Ecto neural progenitor cell (in vitro differentiated cells): ENCODE measurements around the gene SIGLEC8.
A peak's percentile ranks its signal among the peaks of the same experiment; 100 is the strongest.
"Not testable (repeated sequence)": the region's sequence is repeated elsewhere in the genome, so short reads cannot be mapped to it uniquely, and the experiment has no call there.

Experiments
- DNase-seq: peaks from one replicate; pipeline ENCODE4 v3.0.0-alpha.2; 2018; ENCODE audit warnings: low spot score

The SIGLEC8 gene

DNA sequence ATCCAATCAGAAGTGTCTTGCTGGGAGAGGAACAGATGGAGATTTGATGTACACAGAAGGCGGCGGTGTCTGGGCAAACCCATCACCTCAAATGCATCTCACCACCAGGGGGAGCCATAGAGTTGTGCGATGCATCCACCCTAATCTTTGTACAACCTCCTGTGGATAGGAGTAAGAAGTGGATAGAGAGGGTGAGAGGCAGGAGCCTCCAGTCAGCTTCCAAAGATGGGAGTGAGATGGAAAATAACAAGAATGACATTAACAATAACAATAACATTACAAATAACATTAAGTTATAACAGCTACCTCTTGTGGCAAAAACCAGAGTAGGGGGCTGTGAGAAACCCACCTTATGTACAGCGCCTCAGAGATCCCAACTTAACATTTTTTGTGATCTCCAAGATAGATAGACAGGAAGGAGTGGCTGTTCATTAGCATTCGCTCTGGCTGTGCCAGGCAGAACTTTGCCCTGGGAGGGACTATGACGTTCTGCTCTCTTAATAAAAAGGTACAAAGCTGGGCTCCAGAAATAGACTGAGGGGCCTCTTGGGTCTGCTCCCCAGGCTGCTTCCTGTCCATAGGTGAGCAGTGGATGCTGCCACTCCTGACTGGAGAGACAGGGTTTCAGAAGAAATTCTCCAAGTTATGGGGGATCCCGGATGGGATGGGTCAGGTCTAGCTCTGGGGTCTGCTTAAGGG lies 14.9 kb upstream of the SIGLEC8 start:
- DNase-seq: peak; percentile 74

DNA sequence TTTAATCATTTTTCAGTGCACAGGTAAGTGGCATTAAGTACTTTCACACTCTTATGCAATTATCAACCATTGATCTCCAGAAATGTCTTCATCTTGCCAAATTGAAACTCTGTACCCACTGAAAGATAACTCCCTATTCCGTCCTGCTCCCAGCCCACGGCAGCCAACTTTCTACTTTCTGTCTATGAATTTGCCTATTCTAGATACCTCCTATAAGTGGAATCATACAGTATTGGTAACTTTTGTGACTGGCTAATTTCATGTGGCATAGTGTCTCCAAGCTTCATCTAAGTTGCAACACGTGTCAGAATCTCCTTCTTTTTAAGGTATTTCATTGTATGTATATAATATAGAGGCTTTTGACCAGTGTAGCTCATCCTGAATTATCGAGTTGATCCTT lies 14.4 kb upstream of the SIGLEC8 start:
- no peak for DNase-seq

DNA sequence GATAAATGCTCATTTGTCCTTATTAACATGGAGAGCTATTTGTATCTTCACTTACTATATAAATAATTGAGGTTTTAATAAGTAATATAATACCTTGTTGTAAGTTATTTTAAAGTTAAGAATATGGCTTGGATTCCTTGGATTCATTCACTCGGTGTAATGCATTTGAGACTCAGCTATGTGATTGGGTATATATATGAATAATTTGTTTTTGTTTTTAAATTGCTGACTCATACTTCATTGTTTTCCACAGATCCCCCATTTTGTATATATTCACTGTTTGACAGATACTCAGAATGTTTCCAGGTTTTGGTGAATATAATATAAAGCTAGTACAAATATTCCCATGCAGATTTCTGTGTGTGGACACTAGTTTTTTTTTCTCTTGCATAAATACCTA lies 13.3 kb upstream of the SIGLEC8 start:
- no peak for DNase-seq

DNA sequence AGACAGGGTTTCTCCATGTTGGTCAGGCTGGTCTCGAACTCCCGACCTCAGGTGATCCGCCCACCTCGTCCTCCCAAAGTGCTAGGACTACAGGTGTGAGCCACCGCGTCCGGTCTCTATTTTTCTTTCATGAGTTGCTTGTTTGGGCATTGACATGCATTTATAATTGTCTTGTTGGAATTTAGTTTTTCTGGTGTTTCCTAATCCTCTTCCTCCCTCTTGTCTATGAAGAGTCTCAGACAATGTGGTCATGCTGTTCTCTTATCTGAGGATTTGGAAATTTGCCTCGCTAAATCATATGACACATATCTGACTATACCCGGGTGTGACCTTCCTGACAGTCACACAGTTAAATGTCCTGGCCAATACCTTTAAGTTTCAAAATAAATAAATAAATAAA lies 12.7 kb upstream of the SIGLEC8 start:
- DNase-seq: no peak

DNA sequence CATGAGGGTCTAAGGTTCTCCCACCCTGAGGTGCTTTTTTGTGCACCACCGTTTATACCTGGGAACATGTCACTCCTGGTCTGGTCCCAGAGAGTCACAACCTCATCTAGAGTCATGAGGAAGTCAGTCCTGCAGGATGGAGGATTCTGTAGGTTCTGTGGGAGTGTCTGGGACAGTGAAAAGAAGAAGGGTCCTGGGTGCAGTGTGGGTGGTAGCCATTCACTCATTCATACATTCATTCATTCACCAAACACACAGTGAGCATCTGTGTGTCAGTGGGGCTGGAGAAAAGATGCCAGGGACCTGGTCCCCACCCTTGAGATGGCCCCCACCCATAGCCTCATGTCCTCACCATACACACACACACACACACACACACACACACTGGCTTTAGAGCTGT lies 11.4 kb upstream of the SIGLEC8 start:
- no peak for DNase-seq

DNA sequence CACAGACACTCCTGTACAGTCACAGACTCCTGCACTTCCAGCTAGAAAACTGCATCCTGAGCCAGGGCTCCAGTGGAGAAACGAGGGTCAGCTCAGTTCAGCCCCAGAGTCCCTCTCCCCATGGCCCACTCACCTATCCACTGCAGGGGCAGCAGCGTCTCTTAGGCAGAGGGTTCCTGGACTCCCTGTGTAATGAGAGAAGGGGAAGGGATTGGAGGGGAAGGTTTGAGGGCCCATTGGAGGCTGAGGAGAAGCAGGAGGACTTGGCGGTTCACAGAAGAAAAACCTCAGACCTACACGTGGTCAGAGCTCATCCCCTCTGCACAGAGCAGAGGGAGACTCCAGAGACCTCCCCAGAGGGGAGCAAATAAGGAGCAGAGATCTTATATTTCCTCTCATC lies 10.9 kb upstream of the SIGLEC8 start:
- DNase-seq: no peak

DNA sequence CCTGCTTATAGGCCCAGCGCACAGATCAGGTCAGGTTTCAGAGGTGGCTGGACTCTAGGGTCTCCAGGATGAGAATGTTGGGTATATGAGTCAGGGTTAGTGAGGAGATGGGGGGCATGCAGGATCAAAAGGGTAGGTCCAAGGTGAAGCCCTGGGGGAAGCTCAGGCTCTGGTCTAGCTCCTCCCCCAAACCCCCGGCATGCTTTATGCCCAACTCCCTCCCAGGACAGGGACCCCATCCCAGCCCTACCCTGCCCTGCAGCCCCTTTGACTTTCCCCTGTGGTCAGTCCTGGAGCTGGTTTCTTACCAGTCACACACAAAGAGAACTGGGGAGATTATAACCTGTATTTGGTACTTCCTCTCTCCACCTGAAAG lies 10.3 kb upstream of the SIGLEC8 start:
- no peak for DNase-seq

DNA sequence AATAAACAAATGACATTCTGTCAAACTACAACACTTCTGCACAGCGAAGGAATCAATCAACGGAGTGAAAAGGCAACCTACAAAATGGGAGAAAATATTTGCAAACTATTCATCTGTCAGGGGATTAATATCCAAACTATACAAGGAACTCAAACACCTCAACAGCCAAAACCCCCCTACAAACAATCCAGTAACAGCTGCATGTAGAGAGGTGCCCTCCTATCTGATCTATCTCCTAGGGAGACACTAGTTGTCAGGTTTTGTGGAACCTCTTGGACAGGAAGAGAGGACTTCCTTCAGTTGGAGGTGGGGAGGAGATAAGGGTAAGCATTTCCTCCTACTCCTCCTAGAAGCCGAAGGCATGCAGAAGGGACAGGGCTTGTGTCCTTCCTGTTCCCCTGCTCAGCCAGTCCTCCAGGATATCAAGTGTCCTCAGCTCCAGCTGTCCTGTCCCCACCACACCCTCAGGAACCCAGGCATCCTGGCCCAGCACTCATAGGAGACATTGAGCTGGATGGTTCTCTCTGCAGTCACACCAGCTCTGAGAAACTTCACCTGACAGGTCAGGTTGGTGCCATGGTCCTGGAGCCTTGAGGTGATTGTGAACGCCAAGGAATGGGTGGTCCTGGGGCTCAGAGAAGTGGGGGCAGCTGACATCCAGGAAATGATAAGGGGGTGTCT lies 9.8 kb upstream of the SIGLEC8 start:
- no peak for DNase-seq

DNA sequence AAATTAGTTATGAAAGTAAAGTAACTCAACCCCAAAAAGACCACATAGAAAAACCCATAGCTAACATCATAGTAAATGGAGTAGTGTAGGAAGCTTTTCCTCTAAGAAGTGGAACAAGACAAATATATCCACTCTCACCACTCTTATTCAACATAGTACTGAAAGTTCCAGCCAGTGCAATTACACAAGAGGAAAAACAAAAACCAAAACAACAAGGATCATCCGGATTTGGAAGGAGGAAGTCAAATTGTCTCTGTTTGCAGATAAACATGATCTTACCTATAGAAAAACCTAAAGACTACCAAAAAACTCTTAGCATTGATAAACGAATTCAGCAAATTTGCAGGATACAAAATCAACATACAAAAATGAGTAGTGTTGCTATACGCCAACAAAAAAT lies 8.5 kb upstream of the SIGLEC8 start:
- DNase-seq: no peak

DNA sequence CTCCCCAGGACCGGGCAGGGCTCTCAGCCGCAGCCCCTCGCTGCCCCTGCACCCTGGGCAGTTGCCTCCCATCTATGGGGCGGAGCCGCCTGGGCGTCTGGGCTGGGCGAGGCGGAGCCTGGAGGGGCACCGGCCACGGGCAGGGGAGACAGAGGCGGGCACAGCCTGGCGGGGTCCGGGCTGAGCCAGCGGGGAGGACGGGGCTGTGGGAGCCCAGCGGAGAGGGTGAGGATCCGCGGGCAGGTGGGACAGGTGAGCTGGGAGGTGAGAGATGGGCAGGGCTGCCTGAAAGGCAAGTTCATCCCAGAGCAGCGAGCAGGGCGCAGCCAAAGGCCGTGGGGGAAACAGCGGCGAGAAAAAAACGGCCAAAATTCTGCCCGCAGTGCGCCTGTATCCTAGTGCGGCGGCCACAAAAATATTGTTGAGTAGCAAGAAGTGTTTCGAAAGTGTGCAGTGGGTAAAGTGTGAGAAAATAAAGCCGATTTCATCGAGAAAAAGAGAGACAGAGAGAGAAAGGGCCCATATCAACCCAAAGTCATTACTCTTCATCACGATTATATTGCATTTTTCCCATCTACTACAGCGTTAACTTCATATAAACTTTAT lies 5.8 kb upstream of the SIGLEC8 start:
- not testable (repeated sequence) for DNase-seq

DNA sequence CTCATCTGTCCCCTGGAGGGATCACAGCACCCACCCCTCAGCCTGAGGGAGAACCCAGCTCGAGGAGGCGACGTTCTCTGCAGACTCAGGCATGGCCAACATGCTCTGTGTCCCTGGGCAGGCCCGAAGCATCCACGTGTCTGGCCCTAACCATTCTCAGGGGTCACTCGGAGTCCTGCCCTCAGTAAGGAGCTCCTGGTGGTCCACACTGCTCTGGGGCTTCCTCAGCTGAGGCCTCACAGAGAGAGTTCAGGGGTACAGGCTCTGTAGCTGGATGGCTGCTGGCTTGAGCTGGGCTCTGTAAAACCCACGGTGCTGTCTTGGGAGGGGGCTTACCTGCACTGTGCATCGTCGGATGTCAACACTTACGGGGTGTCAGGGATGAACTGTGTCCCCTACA lies 4.4 kb upstream of the SIGLEC8 start:
- no peak for DNase-seq

DNA sequence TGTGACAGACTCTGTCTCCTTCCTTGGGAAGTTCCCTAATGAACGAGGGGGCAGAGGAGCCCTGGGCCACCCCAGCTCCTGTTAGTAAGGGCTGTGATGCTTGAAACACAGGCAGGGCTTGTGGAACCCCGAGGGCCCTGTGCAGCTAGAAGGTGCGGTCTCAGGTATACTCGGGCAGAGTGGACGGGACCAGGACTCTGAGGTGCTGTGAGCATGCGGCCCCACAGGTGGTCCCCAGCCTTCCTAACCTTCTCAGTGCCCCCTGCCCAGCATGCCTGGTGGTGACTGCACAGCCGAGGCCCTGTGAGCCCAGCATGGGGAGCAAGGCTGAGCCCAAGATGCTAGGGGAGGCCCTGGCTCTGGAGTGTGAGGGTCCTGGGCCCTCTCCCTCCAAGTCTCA lies 4.0 kb upstream of the SIGLEC8 start:
- no peak for DNase-seq

DNA sequence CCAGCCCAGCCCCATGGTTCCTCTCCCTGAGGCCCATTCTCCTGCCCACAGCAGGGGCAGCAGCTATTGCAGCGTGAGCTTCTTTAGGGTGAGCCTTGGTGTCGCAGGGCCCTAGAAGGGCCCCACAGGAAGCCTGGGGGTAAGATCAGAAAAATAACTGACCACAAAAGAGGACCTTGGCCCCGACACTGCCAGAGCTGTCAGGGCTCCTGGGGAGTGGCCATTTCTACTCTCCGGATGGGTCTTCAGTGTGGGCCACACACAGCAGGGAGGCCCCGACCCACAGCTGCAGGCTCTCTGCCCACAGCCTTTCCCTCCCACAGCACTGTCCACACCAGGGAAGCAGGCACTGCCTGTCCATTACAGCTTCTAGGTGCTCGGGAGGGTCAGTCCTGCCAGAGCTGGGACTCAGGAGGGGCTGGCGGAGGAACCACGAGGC lies 3.5 kb upstream of the SIGLEC8 start:
- DNase-seq: peak; percentile 20

DNA sequence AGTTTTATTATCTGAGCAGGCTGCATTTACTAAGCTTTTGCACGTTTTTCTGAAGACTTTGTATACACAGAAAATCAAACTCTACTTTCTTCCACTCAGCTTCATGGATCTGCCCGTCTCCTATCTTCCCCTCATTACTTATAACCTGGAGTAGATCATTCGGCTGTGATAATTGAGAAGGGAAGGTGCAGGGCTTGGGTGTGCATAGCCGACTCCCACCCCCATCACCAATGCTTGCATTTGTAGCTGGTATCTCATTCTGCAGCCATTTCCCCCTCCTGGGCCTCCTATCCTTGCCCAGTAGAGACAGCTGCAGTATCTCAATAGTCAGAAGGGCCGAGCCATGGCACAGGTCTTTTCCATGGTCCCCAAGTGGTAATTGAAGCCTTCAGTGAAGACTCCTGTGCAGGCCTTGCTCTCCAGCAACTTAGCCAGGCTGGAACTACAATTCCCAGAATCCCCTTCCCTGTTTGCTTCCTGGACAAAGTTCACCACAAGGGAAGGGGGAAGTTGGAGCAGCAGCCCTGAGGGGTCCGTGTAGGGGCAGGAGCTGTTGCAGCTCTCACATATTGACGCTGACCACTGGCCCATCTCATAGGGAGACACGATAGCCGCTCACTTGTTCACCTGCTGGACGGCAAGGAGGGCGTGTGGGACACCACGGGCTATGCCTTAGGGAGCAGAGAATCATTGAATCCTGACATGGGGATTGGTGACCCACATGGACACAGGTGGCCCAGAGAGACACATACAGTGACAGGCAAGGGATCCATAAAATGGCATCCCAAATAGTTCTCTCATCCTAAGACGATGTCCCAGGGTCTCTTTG lies 2.1 kb upstream of the SIGLEC8 start:
- peak; percentile 48 for DNase-seq

DNA sequence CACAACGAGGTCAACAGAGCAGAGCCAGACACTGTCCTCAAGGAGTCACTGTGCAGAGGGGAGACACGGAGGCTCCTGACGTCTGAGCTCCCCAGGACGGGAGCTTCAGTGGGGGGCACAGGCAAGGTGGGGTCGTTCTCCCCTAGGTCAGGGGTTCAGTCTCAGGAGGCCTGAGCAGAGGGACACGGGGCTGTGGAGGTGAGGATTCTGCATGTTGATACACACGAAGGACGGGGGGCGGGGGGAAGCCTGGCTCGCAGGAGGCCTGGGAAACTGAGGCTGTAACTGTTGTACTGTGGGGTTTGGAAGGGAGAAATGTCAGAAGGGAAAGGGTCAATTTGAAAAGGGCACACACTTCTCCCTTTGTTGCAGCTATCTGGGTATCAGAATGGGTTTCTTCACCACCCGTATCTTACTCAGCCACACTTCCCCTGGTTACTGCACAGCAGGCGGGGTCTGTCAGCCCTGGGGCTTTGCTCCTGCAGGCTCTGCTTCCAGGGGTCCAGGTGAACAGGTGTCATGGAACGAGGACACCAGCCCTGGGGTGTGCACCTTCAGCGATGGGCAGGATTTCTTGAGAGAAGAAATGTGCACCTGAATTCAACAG lies 748 bp upstream of the SIGLEC8 start:
- no peak for DNase-seq

DNA sequence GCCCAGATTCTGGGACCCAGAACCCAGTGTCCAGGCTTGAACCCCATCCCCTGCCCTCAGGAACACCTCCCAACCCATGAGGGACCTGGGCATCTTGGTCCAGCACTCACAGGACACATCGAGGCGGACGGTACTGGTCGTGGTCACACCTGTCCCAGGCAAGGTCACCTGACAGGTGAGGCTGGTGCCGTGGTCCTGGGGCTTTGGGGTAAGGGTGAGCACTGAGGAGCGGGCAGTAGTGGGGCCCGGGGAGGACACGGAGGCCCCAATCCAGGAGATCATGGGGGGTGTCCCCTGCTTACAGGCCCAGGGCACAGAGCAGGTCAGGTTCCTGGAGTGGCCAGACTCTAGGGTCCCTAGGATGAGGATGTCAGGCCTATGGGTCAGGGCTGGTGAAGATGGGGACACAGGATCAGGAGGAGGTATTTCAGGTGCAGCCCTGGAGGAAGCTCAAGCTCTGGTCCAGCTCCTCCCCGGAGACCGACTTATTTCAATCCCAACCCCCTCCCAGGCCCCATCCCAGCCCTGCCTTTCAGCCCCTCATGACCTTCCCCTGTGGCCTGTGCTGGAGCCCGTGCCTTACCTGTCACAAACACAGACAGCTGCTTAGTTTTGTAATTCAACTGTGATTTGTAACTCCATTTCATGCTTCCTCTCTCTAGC lies 772 bp downstream of the SIGLEC8 start:
- DNase-seq: no peak

DNA sequence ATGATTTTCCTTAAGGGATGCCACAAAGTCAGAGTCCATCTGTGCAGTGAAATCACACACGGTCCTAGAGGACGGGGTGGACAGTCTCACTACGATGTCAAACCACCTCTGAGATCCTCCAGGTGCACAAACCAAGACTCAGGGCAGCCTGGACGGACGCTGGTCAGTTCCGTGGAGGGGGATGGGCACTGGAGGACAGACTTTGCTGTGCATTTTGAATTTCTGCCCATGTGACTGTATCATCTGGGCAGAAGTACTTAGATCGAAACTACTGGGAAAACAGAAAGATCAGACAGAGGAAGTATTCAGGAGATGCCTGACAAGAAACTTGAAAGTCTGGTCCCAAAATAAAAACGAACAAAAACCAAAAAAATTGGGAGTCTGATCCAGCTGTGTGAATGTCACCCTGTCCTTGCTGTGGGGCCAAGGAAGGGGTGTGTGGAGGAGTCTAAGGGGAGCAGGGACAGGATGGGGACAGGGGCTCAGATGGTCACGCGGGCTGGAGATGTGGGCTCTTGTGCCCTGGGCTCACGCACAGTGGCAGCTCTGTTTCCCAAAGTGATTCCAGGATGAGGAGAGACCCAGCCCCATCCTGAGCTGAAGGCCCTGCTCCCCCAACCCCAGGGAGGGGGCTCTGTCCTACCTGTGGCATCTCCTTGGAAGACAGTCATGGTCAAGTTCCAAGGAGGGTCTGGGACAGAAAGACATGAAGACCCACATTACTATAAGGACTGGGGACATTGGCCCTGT lies 1.5 kb downstream of the SIGLEC8 start:
- no peak for DNase-seq

DNA sequence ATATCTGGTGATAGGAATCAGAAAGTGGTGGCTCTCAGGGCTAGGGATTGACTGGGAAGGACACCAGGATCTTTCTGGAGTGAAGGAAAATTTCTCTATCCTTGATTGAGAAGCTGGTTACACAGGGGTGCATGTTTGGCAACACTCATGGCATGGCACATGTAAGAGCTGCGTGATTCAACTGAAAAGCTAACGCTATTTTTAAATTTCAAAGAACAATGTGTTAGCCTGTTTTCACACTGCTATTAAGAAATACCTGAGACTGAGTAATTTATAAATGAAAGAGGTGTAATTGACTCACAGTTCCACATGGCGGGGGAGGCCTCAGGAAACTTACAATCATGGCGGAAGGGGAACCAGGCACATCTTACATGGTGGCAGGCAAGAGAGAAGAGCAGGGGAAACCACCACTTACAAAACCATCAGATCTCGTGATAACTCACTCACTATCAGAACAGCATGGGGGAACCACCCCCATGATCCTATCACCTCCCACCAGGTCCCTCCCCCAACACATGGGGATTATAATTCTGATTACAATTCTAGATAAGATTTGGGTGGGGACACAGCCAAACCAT lies 7.4 kb downstream of the SIGLEC8 start:
- DNase-seq: no peak

DNA sequence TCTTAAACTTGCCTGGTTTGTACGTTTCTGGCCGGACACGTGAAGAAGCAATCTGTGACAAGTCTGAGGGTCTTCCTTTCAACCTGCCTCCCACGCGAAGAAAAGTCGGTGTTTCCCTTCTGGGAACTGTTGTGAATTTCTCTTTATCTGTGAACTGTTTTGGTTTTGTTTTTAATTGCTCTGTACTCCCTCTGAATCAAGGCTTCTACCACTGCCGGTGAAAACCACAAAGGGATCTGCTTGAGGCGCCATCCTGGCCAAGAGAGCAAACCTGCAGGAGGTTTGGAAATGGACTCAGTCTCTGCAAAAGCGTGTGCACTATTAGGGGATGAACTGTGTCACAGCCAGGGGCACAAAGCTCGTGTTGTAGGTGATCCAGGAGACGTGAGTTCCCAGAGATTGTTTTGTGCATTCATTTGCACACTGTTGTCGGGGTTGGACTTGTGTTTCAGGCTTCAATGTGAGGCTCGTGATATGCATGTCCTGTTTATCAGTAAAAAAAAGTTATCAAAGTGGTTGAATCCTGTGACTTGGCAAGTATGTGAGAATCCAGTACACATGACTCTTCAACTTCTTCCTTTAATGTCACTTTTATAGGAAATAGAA lies 9.7 kb downstream of the SIGLEC8 start:
- no peak for DNase-seq

DNA sequence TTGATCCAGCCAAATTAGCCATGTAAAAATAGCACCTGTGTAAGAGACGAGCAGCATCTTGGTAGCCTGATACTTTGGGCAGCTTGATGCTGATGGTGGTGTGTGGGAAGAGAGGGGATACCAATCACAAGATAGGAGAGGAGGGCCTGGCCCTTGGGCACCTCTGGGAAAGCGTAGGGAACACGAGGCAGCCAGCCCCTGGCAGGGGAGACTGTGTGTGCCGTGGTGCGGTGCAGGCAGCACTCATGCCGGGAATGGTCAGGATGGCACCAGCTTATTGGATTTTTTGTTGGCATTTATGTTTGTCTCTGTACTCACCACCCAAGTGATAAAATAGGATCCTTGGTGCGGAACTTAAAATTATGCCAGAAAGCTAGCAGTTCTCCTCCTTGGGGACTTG lies 10.2 kb downstream of the SIGLEC8 start:
- no peak for DNase-seq
